ENCODE data around the gene ARHGEF6. TPM values are rescaled to one million over a fixed set of nuclear protein-coding genes. Genes with fewer than 3 reads are reported as not detected.
"Not testable (repeated sequence)": the region's sequence is repeated elsewhere in the genome, so short reads cannot be mapped to it uniquely, and the experiment has no call there.

Gene ARHGEF6
- total RNA-seq, 4 donors from 2014 or later = 4.2 to 13.9 (median 8.2) TPM

DNA sequence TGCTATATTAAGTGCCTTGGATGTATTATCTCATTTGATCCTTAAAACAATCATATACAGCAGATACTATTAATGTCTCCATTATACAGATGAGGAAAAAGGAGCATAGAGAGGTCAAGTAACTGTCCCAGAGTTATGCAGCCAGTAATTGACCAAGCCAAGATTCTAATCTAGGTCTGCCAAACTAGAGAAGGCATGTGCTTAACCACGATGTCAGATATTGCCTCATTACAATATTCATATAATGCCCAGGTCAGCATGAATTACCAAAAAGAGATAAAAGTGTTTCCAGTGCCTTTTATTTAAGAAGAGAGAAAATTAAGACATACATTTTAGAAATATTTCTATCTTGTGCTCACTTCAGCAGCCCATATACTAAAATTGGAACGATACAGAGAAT lies 7.1 kb downstream of the ARHGEF6 start:
- Histone ChIP-seq H3K4me1 (no peaks in the 10 kb centered on the region), H3K4me3 (no peak overlapping the region), H3K9me3 (no peaks in the 10 kb centered on the region), H3K27me3 (no peaks in the 10 kb centered on the region), H3K36me3 (no peaks in the 10 kb centered on the region), H3K27ac (no peak overlapping the region)
- in situ Hi-C loops (cut with MboI; ENCODE audit: low pct_ligation_motif_present in 1 of 4, low pct_unique_long_range_greater_than_20kb in 1 of 4, low sequenced_read_pairs in 3 of 4) = no loop called here
- DNase-seq = no peak
- 79 to 100% methylated on average over 1 to 2 of the region's 2 CpGs for WGBS, 2 donors (ENCODE audit: low coverage in 1 of 2)
- intact Hi-C loops (cut with DNase I; ENCODE audit: low total_unique reads) = no loop called here
- TF ChIP-seq POLR2A (IDR thresholded peaks at IDR 0.05) = no peak

DNA sequence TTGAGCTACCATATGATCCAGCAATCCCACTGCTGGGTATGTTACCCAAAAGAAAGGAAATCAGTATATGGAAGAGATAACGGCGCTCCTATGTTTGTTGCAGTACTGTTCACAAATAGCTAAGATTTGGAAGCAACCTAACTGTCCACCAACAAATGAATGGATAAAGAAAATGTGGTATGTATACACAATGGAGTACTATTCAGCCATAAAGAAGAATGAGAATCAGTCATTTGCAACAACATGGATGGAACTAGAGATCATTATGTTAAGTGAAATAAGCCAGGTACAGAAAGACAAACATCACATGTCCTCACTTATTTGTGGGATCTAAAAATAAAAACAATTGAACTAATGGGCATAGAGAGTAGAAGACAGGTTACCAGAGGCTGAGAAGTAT lies 8.9 kb downstream of the ARHGEF6 start:
- H3K36me3 ChIP-seq; H3K27ac ChIP-seq; DNase-seq; H3K4me3 ChIP-seq; H3K9me3 ChIP-seq; H3K27me3 ChIP-seq; intact Hi-C loops (cut with DNase I; ENCODE audit: low total_unique reads); H3K4me1 ChIP-seq; in situ Hi-C loops (cut with MboI; ENCODE audit: low pct_ligation_motif_present in 1 of 4, low pct_unique_long_range_greater_than_20kb in 1 of 4, low sequenced_read_pairs in 3 of 4): not testable (repeated sequence)
- 80 to 95% methylated on average over 1 to 2 of the region's 2 CpGs for WGBS, 2 donors (ENCODE audit: low coverage in 1 of 2)

DNA sequence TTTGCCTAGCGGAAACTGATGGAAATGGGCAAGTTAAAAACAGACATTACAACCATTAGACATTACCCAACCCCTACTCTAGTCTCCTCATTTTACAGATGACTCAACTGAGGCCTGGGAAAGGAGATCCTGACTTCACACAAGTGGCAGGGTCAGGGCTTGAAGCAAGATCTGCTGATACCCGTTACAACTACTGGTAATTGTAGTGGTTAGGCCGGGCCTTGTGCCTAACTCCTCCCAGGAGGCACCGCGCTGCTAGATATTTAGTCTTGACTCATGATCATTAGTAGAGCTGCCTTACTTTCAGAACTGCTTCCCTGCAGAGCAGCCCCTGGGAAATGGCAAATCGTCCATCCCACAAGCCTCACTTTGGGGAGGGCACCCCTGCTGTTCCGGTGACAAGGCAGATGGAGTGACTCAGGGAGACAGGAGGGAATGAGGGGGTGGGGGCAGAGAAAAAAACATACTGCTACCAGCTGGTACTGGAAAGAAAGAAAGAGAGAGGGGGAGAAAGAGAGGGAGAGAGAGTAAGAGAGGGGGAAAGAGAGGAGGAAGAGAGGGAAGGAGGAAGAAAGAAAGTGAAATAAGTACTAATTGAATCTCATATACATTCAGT lies 12.2 kb downstream of the ARHGEF6 start:
- in situ Hi-C loops (cut with MboI; ENCODE audit: low pct_ligation_motif_present in 1 of 4, low pct_unique_long_range_greater_than_20kb in 1 of 4, low sequenced_read_pairs in 3 of 4) = no loop called here

DNA sequence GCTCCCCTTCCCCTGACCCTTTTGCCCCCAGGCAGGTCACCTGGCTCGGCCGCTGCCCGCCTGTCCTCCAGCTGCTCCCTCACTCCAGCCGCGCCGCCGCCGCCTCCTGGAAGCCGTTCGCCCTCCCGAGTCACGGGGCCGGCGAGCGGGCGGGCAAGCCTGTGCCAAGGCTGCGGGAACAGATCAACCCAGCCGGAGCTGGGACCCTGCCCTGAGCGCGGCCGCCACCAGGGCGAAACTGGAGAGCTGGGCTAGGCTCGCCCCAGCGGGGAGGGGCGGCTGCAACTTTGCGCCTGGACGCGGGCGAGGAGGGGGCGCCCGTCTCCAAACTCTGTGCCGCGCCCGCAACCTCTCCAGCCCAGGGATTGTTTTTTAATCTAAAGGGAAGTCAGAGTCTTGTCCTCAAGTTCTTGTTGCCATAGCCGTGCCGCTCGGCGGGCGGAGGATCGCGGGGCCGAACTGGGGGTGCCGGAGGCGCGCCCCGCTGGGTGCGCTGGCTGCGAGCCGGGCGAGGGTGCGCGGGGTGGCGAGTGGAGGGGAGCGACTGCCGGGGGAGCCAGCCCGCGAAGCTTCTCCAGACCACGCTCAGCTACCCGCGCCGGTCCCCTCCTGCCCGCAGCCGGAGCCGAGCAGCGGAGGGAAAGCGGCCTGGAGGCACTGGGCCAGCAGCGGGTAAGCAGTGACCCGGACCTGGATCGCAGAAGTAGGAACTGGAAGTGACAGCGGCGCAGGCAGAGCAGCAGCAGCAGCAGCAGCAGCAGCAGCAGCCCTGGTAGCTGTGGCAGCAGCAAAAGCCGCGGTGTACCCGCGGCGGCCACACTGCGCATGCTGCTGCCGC lies 13.4 kb downstream of the ARHGEF6 start:
- intact Hi-C loops (cut with DNase I; ENCODE audit: low total_unique reads) (no loop called here), in situ Hi-C loops (cut with MboI; ENCODE audit: low pct_ligation_motif_present in 1 of 4, low pct_unique_long_range_greater_than_20kb in 1 of 4, low sequenced_read_pairs in 3 of 4) (no loop called here)
- peak in 1 of 3 donors; percentile 36 for TF ChIP-seq POLR2AphosphoS5 (IDR thresholded peaks at IDR 0.05)
- TF ChIP-seq, protein P1, sequence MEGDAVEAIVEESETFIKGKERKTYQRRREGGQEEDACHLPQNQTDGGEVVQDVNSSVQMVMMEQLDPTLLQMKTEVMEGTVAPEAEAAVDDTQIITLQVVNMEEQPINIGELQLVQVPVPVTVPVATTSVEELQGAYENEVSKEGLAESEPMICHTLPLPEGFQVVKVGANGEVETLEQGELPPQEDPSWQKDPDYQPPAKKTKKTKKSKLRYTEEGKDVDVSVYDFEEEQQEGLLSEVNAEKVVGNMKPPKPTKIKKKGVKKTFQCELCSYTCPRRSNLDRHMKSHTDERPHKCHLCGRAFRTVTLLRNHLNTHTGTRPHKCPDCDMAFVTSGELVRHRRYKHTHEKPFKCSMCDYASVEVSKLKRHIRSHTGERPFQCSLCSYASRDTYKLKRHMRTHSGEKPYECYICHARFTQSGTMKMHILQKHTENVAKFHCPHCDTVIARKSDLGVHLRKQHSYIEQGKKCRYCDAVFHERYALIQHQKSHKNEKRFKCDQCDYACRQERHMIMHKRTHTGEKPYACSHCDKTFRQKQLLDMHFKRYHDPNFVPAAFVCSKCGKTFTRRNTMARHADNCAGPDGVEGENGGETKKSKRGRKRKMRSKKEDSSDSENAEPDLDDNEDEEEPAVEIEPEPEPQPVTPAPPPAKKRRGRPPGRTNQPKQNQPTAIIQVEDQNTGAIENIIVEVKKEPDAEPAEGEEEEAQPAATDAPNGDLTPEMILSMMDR (IDR thresholded peaks at IDR 0.05) = peak in 3 of 5 experiments; percentile 14 to 36 (median 20)
- no peak for TF ChIP-seq EP300 (IDR thresholded peaks at IDR 0.05; ENCODE audit: low read depth)
- Histone ChIP-seq H3K27ac (peak overlapping the region; percentile 83 to 87 (median 85)), H3K4me1 (peaks cover 0 to 4% (median 2%) of the 10 kb centered on the region in 4 donors), H3K4me3 (peak overlapping the region; percentile 44 to 71 (median 50)), H3K9me3 (no peaks in the 10 kb centered on the region), H3K27me3 (no peaks in the 10 kb centered on the region), H3K36me3 (no peaks in the 10 kb centered on the region)
- WGBS, 2 donors (ENCODE audit: low coverage in 1 of 2) = 72% methylated on average over 65 of the region's 78 CpGs; no CpG with 5 or more reads in 1 of the 2 donors
- peak; percentile 64 for DNase-seq

More for the DNA sequence above, 12.2 kb downstream of the ARHGEF6 start:
- Histone ChIP-seq H3K4me1 (peaks cover 0 to 4% (median 2%) of the 10 kb centered on the region in 4 donors), H3K9me3 (no peaks in the 10 kb centered on the region), H3K27ac (peak overlapping the region; percentile 83 to 87 (median 85)), H3K27me3 (no peaks in the 10 kb centered on the region), H3K4me3 (no peak overlapping the region), H3K36me3 (no peaks in the 10 kb centered on the region)
- no peak for TF ChIP-seq EP300 (IDR thresholded peaks at IDR 0.05; ENCODE audit: low read depth)
- TF ChIP-seq, protein P1 (IDR thresholded peaks at IDR 0.05) = no peak
- no peak for TF ChIP-seq POLR2AphosphoS5 (IDR thresholded peaks at IDR 0.05)
- no peak for TF ChIP-seq POLR2A (IDR thresholded peaks at IDR 0.05)
- WGBS, 2 donors (ENCODE audit: low coverage in 1 of 2) = 70% methylated on average over 7 of the region's 7 CpGs; no CpG with 5 or more reads in 1 of the 2 donors
- peak; percentile 37 for DNase-seq
- intact Hi-C loops (cut with DNase I; ENCODE audit: low total_unique reads) = no loop called here

DNA sequence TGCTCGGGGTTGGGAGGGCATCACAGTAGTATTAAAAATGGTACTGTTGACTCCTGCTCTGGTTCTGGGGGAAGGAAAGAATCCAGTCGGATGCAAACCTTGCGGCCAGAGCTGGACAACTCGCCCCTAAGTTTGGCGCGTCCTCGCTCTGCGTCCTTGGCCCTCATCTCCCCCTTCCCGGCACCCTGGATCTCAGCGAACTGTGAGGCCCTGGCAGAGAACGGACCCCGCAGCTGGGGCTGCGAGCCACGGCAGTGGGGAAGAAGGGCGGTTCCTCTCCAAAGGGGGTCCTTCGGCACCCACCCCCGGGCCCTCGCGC lies 14.0 kb downstream of the ARHGEF6 start:
- no peaks in the 10 kb centered on the region for H3K36me3 ChIP-seq
- H3K4me3 ChIP-seq = peak overlapping the region; percentile 44 to 71 (median 50)
- in situ Hi-C loops (cut with MboI; ENCODE audit: low pct_ligation_motif_present in 1 of 4, low pct_unique_long_range_greater_than_20kb in 1 of 4, low sequenced_read_pairs in 3 of 4) = no loop called here
- no peaks in the 10 kb centered on the region for H3K27me3 ChIP-seq
- 87% methylated on average over 11 of the region's 19 CpGs; no CpG with 5 or more reads in 1 of the 2 donors for WGBS, 2 donors (ENCODE audit: low coverage in 1 of 2)
- no peaks in the 10 kb centered on the region for H3K9me3 ChIP-seq
- intact Hi-C loops (cut with DNase I; ENCODE audit: low total_unique reads) = no loop called here
- no peak for TF ChIP-seq POLR2AphosphoS5 (IDR thresholded peaks at IDR 0.05)
- TF ChIP-seq, protein P1 (IDR thresholded peaks at IDR 0.05) = no peak
- TF ChIP-seq EP300 (IDR thresholded peaks at IDR 0.05; ENCODE audit: low read depth) = no peak
- TF ChIP-seq POLR2A (IDR thresholded peaks at IDR 0.05) = no peak
- no peak for DNase-seq
- peaks cover 0 to 4% (median 2%) of the 10 kb centered on the region in 4 donors for H3K4me1 ChIP-seq
- H3K27ac ChIP-seq = peak overlapping the region; percentile 83 to 87 (median 85)
